HL-60/S4 (cell line): ENCODE data around the gene NPIPB9.

Source experiments
- in situ Hi-C: fragments of 300-500 bp; cut with MboI; formaldehyde crosslinking; loops from 2 replicates; pipeline ENCODE4 v1.14.3; 2022; ENCODE audit warnings: low sequenced_read_pairs

NPIPB9 gene

DNA sequence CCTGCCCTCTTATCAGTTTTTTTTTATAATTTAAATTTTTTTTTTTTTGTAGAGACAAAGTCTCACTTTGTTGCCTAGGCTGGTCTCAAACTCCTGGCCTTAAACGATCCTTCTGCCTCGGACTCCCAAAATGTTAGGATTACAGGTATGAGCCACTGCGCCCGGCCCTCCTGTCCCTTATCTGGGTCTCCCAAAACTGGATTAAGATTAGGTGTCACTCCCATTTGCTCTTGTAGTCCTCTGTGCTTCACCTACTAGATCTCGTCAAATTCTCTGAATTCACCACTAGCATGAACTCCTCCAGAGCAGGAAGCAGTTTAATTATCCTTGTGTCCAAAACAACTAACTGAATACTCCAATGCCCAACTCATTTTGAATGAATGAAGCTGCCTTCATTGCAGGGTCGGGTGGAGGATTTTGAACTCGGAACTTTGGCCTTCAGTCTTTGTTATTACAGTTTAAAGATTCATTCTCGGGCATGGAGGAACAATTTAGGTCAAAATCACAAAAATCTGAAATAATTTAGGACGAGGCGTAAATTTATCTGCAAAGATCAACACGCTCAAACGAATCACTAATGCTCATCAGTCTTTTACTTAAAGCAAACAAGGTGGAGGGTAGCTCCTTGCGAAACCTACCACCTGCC lies 70.4 kb downstream of the NPIPB9 start:
- in situ Hi-C loops: no loop called here
